Neural progenitor cell (in vitro differentiated cells): Measurements from ENCODE around the gene FYN.

Experiments used
- CTCF ChIP-seq: fragments of 200-600 bp; sonication (generic); IDR thresholded peaks from 2 replicates; pipeline ENCODE4 v1.5.1; 2017; ENCODE audit warnings: antibody characterized with exemption, mild to moderate bottlenecking
- EZH2 ChIP-seq: fragments of 200-600 bp; sonication (generic); IDR thresholded peaks from 2 replicates; pipeline ENCODE4 v1.6.1; 2017; ENCODE audit warnings: antibody characterized with exemption, mild to moderate bottlenecking, moderate library complexity
- EZH2phosphoT487 ChIP-seq: fragments of 200-600 bp; sonication (generic); IDR thresholded peaks from 2 replicates; pipeline ENCODE4 v1.6.1; 2017; ENCODE audit warnings: antibody characterized with exemption

DNA sequence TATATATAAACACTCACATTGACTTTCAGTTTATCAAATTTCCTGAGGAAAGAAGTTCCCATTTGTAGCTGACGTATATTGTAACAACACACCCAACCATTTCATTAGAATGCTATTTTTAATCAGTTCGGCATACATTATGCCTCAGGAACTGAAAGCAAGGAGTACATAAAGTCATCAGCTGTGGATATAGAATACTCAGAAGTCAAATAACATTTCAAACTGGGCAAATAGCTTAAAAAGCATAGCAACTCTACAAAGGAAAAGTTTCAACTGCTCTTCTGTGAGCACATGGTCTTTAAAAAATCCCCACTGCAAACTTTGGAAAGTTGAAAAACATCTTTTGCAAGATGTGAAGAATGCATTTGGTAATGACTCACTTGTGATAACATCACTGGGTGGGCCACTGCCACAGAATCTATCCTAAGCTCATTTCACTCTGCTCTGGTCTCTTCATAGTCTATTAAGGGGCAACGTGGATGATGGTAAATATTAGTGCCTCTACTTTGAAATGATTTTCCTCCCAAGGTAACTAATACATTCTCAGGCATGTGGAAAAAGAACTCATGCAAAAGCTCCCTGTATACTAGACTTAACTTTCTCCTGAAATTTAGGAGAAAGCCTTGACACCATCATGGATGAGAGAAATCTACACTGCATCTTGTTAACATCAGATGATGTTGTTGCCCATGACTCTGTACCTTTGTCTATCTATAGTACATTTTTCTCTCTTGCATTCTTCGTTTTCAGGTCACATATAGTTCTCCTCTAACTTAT, 49.2 kb downstream of the FYN start:
- no peak for TF ChIP-seq EZH2phosphoT487
- TF ChIP-seq CTCF: no peak
- no peak for TF ChIP-seq EZH2
